Measurements from ENCODE around the gene MAML3.

MAML3 gene

GRCh38 chr4:139934708-139935195 is 219.2 kb downstream of the MAML3 start:
- no peak for DNase-seq (ENCODE audit: low read depth in 3 of 3, low spot score in 1 of 3)

GRCh38 chr4:139934057-139934707 is 219.8 kb downstream of the MAML3 start:
- no peak for DNase-seq (ENCODE audit: low read depth in 3 of 3, low spot score in 1 of 3)

GRCh38 chr4:139933541-139933940 is 220.4 kb downstream of the MAML3 start:
- DNase-seq (ENCODE audit: low read depth in 3 of 3, low spot score in 1 of 3): no peak

- no peak for DNase-seq (ENCODE audit: low read depth in 3 of 3, low spot score in 1 of 3)
These were observed 220.9 kb downstream of the MAML3 start for GRCh38 chr4:139933104-139933503.

- DNase-seq (ENCODE audit: low read depth in 3 of 3, low spot score in 1 of 3): no peak
These were observed 229.2 kb downstream of the MAML3 start for GRCh38 chr4:139924782-139925181.

- DNase-seq (ENCODE audit: low read depth in 3 of 3, low spot score in 1 of 3): no peak
These were observed 231.5 kb downstream of the MAML3 start for GRCh38 chr4:139922406-139923024.

GRCh38 chr4:139921429-139922184 is 232.4 kb downstream of the MAML3 start:
- DNase-seq (ENCODE audit: low read depth in 3 of 3, low spot score in 1 of 3): no peak

- no peak for DNase-seq (ENCODE audit: low read depth in 3 of 3, low spot score in 1 of 3)
These were observed 233.4 kb downstream of the MAML3 start for GRCh38 chr4:139920486-139921002.

- DNase-seq (ENCODE audit: low read depth in 3 of 3, low spot score in 1 of 3): no peak
These were observed 234.5 kb downstream of the MAML3 start for GRCh38 chr4:139919521-139919920.

GRCh38 chr4:139919004-139919403 is 235.0 kb downstream of the MAML3 start:
- no peak for DNase-seq (ENCODE audit: low read depth in 3 of 3, low spot score in 1 of 3)

- no peak for DNase-seq (ENCODE audit: low read depth in 3 of 3, low spot score in 1 of 3)
These were observed 235.4 kb downstream of the MAML3 start for GRCh38 chr4:139918591-139918990.

GRCh38 chr4:139917896-139918295 is 236.1 kb downstream of the MAML3 start:
- no peak for DNase-seq (ENCODE audit: low read depth in 3 of 3, low spot score in 1 of 3)

- no peak for DNase-seq (ENCODE audit: low read depth in 3 of 3, low spot score in 1 of 3)
These were observed 237.9 kb downstream of the MAML3 start for GRCh38 chr4:139916041-139916440.

- no peak for DNase-seq (ENCODE audit: low read depth in 3 of 3, low spot score in 1 of 3)
These were observed 238.9 kb downstream of the MAML3 start for GRCh38 chr4:139915037-139915436.

- DNase-seq (ENCODE audit: low read depth in 3 of 3, low spot score in 1 of 3): no peak
These were observed 239.9 kb downstream of the MAML3 start for GRCh38 chr4:139913995-139914598.

GRCh38 chr4:139913398-139913990 is 240.5 kb downstream of the MAML3 start:
- no peak for DNase-seq (ENCODE audit: low read depth in 3 of 3, low spot score in 1 of 3)

- DNase-seq (ENCODE audit: low read depth in 3 of 3, low spot score in 1 of 3): no peak
These were observed 241.5 kb downstream of the MAML3 start for GRCh38 chr4:139912445-139912844.

- no peak for DNase-seq (ENCODE audit: low read depth in 3 of 3, low spot score in 1 of 3)
These were observed 243.9 kb downstream of the MAML3 start for GRCh38 chr4:139910106-139910505.

GRCh38 chr4:139908636-139909437 is 245.1 kb downstream of the MAML3 start:
- DNase-seq (ENCODE audit: low read depth in 3 of 3, low spot score in 1 of 3): no peak
